HG03442 (cell line): Measurements from ENCODE around the gene CLEC2D.
"Not testable (repeated sequence)": the region's sequence is repeated elsewhere in the genome, so short reads cannot be mapped to it uniquely, and the experiment has no call there.

ENCODE experiments used
- ATAC-seq: cut with Tn5 transposase; IDR thresholded peaks from one replicate; pipeline ENCODE4 v1.9.1; 2021; ENCODE audit warnings: mild to moderate bottlenecking, moderate library complexity; ENCODE audit not compliant: unreplicated experiment

The CLEC2D gene, protein sequence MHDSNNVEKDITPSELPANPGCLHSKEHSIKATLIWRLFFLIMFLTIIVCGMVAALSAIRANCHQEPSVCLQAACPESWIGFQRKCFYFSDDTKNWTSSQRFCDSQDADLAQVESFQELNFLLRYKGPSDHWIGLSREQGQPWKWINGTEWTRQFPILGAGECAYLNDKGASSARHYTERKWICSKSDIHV

DNA sequence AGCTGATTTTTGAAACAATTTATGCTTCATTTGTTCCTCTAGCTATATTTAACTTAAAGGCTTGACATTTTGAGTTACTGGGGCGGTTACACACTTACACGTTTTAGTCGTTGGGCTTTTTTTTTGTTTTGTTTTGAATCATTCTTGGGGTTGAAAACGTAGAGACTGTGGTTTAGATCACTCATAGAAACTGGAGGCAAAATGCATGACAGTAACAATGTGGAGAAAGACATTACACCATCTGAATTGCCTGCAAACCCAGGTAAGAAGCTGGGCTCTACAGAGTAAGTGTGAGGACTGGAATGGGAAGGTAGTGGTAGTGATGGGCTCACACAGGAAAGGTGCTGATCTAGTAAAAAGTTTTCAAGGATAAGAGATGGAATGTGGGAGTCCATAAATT lies at the start of gene CLEC2D:
TSS of gene CLEC2D (plus strand) at position 180 of the 400 bp plus-strand sequence. CDS start at position 202, 22 bp downstream.
- peak; percentile 38 for ATAC-seq

DNA sequence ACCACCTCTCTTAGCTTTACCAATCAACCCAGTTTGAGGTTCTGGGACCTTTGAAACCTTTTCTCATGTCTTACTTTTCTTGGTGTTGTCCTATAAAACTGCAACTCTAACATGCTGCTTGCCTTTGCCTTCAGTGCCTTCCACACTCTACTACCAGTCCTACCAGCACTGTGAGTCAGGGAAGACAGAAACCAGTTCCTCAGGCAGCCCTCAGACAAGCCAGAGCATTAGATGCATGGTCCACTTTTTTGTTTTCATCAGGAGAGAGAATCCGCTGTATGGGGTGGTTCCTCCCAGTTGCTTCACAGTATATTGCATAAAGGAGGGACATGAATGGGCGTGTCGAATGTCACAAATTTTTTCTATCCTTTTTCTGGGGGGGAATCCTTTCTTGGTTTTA lies 44.5 kb upstream of the CLEC2D start:
- no peak for ATAC-seq

DNA sequence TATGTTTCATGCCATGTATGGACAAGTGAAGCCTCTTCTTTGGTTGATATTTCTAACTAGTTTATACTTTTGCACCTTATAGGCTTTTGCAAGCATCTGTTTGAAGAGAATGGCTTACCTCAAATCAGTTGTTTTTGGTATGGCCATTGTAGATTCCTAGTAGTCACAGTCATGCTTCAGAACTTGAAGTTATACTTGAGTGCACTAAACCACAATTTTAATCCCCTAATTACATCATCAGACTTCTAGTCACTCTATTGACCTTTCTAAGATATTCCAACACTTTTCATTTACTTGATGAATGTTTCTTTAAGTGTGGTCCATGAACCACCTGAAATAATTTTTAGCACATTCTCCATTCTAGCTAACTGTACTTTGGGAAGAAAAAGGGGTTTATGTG lies 43.2 kb upstream of the CLEC2D start:
- ATAC-seq: no peak

DNA sequence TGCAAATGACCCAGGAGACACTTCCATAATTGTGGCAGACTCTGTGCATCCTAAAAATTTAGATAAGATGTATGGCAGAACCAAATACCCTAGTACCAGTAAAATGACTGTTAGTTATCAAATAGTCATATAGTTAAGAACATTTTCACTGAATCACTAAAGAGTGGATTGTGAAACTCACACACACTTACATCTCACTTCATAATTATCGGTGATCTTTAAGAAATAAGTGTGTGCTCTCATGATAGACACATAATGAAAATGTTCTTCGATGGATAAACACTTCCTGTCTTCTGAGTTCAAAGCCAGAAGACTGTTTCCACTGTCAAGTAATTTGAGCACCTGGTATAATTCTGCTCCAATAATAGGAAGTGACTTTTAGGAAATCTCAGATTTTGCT lies 42.7 kb upstream of the CLEC2D start:
- no peak for ATAC-seq

DNA sequence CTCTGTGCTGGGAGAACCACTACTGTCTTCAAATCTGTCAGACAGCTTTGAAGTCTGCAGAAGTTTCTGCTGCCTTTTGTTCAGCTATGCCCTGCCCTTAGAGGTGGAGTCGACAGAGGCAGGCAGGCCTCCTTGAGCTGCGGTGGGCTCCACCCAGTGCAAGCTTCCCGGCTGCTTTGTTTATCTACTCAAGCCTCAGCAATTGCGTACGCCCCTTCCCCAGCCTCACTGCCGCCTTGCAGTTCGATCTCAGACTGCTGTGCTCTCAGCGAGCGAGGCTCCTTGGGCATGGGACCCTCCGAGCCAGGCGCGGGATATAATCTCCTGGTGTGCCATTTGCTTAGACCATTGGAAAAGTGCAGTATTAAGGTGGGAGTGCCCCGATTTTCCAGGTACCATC lies 36.7 kb upstream of the CLEC2D start:
- ATAC-seq: no peak

DNA sequence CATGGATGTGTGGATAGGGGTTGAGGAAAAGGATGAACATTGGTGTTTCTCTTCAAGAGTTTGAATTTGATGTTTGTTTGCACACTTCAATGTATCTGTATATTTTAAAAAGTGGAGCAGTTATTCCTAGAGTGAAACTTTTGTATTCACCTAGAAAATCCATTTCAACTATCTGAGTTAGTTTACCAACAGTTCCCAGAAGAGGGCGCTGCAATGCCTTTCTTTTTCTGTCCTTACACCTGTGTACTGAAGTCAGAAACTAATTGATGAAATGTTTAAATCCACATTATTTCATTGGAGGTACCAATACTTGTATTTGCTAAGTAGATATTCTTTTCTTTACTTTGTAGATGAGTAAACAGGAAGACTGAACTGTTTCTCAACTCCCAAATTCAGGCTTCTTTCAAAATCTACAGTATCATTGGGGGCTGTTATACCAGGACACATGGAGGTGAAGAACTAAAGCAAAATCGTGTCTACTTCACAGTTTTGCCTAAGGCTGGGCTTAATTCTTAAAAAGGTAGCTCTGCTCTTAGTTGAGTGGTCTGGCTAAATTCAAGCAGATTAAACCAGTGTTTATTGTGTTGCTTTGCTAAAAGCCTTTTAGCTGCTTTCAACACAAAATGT lies 35.2 kb upstream of the CLEC2D start:
- no peak for ATAC-seq

DNA sequence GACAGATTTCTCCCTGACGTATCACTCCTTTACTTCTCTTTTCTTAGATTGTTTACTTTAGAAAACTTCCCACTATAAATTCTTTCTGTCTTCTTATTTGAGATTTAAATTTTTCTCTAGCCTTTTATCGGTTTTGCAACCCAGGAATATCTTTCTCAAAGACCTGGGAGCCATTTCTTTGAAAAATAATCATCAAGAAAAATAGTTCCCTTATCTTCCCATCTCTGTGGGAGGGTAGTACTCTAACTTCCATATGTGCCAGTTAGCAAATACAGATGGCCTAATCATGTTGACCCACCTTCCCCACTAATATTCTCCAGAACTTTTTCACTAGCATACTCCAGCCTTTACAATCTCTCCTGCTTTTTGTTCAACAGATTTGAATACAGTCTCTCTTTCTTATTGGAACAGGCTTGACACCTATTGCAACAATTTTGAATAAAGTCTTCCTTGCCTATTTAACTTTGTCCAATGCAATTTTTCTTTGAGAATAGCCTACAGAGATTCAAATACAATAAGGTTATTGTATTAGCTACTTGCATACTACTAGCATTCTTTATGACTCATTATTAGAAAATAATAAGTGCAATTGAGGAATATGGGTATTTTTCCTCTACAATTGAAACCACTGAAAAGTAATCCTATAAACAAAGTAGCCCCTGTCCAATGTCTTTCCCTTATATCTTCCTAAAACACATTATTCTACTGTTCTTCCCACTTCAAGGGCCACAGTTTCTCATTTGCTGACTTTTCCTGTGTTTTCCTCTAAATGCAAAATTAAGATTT lies 34.4 kb upstream of the CLEC2D start:
- no peak for ATAC-seq

DNA sequence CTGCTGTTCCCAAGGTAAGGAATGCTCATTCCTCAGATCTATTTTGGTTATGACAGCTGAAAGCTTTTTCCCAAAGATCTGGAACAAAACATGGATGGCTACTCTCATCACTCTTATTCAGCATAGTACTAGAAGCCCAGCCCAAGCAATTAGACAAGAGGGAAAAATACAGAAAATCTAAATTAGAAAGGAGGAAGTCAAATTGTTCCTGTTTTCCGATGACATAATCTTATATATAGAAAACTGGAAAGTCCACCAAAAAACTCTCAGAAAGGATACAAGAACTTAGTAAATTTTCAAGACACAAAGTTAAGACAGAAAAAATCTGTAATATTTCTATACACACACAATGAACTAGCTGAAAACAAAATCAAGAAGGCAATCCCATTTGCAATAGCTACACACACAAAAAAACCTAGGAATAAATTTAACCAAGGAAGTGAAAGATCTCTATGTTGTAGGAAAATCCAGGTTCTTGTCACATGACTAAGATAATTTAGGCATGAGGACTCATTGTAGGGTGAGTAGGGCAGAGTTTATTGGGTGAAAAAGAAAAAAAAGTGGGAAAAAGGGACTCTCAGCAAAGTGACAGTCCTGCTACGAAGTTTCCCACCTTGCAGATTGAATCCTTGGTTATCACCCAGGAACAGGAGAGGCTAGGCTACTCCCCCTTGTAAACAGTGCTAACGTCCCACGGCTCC lies 33.2 kb upstream of the CLEC2D start:
- ATAC-seq: no peak

DNA sequence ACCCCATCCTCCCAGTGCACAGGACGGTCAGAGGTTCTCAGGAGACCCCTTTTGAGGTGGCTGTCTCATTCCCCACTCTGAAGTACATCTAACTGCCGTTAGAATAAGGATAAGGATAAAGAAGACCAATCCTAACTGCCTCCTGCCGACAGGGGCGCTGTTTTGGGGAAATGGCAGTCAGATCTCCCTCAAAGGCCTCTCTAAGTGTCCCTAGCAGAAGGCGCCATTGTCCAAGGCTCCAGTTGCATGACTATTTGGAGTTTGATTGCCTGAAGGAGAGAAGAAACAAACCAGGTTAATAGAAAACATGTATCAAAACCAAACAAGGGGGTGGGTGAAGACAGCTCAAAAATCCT lies 32.7 kb upstream of the CLEC2D start:
- no peak for ATAC-seq

DNA sequence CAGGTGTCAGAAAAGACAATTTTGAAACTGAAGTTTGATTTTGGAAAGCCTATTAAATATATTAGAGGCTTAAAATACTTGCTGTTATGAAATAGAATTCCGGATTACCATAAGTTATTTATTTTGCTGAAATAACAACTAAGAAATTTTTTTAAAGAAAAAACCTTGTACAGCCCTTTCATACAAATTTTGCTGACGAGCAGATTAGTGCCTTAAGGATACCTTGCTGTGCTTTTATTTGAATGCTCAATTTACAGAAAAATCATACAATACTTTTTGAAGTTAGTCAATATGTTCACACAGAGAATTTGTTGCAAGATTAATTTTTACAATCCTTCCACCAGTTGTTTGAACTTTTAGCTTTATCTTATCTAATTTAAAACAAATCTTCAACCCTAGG lies 29.5 kb upstream of the CLEC2D start:
- no peak for ATAC-seq

DNA sequence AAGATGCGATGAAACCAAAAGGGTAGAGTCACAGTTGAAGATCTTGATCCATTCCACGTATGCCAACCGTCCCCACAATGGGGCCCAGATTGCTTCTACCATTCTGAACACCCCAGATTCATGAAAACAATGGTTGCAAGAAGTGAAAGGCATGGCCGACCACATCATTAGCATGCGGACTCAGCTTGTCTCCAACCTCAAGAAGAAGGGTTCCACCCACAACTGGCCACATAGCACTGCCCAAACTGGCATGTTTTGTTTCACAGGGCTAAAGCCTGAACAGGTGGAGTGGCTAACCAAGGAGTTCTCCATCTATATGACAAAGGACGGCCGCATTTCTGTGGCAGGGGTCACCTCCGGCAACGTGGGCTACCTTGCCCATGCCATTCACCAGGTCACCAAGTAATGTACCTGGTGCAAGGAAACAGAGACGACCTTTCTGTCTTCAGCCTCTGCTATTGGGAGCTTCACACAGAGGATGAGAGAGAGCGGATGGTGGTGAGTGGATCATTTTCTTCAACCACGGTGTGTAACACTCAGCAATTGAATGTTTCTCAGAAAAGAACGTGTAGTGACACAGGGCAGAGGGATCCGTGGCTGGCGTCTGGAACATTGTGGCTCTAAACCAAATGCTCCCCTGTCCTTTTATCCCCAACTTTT lies 26.8 kb upstream of the CLEC2D start:
- ATAC-seq: peak; percentile 32

DNA sequence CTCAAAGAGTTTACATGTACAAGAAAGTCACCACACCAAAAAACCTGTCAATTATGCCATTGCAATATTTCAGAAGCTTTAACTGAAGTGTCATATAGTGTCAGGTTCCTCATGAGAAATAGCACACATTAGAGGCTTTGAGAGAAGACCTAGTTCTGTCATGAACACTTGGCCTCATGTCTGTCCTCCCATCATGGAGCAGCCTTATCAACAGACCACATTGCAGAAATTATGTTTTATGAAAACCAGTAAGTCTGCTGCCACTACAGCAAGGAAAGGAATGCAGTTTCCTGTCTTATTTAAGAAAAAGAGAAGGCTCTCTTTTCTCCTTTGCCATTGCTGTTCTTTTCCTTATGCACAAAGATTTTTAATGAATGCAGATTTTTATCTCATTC lies 26.2 kb upstream of the CLEC2D start:
- ATAC-seq: no peak

DNA sequence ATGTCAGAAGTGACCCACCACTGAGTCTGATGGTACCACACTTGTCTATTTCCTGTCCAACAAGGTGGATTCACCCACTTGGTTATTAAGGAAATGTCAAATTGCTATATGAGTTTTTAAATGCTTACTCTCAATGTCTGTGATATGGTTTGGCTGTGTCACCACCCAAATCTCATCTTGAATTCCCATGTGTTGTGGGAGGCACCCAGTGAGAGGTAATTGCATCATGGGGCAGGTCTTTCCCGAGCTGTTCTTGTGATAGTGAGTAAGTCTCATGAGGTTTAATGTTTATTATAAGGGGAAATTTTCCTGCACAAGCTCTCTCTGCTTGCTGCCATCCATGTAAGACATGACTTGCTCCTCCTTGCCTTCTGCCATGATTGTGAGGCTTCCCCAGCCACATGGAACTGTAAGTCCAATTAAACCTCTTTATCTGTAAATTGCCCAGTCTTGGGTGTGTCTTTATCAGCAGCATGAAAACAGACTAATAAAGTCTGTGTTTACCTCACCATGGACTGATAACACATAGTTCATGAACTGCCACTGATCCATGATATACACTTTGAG lies 24.4 kb upstream of the CLEC2D start:
- ATAC-seq: not testable (repeated sequence)

DNA sequence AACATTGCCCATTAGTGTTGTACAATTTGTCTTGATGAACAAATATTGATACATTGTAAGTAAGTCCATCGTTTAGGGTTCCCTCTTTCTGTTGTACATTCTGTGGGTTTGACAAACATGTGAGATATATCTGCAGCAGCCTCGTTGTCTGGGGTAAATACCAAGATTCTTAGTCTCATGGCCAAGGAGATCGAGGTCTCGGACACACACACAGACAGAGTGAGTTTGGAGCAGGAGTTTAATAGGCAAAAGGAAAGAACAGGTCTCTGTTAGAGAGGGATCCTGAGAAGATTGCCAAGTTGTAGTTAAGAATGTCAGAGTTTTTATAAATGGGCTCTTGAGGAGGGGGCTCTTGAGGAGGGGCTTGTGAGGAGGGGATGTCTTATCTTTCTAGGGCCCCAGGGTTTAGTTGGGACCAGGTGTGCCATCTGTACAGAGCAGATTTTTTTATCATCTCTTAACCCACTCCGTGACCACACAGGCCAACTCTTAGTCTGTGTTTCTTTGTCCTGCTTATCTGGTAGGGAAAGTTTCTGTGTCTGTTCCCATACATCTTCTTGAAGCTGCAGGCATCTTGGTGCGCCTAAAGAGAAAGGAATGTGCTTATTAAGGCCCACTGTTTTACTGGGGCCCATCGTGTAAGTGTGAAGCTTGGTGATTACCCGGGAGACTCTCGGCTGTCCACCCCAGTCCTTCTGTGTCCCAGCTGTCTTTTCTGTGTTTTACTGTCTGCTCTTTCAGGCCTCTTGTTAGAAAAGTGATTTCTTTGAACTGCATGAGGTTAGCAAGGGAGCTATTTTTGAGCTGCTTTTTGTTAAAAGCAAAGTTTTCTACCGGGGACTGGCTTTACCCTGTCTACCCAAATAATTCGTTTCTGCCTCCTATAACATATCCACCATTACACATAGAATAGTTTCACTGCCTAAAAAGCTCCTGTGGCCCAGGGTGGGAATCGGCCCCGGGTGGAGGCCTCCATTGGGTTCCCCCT lies 22.4 kb upstream of the CLEC2D start:
- ATAC-seq: no peak

DNA sequence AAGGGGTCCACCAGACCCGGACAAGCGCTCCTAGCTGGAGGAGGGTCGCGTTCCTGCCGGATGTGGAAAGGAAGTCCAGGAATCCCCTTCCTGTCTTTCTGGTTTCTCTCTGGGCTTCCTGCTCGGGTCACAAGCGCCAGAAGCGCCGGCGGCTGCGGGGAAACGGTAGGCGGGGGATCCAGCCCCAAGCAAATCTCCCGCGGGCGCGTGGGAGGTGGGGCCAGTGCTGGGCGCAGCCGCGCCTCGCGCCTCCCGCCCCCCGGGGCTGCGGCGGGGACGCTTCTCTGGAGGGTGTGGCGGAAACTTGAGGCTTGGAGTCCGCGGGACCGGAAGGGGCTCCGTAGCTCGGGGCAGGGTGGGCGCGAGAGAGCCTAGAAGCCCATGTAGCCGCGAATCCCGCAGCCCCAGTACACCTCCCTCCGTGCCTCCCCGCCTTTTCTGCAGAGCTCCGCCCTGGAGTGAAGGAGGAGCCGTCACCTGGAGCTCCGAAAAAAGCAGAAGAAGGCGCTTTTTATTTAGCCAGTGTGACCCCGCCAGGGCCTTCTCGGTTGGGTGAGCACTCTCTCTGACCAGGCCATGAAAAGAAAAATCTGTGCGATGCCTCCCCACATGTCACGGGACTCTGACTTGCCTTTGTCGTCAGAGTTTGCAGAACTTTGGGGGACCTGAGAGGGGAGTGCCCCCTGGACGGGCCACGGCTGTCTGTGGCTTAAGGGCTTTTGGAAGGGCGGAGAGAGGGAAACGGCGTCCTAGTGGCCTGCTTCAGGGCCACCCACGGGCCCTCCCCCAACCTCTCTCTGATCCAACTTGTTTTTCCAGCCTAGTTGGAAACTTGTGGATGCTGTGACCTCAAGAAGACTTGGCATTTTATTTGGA lies 21.4 kb upstream of the CLEC2D start:
- ATAC-seq: peak; percentile 68

DNA sequence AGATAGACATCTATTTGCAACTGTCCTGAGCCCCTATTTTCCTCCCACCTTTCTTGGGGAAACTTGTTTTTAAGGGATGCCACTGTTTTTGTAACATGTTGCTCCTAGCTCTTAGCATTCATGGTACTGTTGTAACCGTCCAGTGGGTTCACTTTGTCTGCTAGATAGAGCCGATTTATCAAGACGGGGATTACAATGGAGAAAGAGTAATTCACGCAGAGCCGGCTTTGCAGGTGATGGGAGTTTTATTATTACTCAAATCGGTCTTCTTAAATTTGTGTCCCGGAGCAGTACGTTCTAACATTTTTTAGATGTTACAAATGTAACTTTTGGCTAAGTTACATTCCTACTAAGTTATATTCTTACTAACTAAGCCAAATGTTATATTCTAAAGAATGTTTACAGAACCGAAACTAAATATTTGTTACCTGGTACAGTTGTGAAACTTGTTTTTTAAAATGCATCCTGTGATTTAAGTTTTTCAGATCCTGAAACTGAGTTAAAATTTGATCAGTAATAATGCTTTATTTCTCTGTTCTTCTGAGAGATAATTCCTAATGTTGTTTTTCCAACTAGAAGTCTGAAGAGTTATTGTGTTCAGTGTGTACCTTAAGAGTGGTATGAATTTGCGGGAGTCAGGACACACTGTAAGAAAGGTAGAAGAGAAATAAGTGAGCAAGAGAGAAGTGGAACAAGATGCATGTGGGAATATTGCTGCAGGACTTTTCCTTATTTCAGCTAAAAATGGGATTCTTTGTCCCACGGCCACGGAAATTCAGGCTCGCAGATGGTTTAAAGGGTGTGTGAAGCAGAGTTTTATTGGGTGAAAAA lies 20.6 kb upstream of the CLEC2D start:
- no peak for ATAC-seq

DNA sequence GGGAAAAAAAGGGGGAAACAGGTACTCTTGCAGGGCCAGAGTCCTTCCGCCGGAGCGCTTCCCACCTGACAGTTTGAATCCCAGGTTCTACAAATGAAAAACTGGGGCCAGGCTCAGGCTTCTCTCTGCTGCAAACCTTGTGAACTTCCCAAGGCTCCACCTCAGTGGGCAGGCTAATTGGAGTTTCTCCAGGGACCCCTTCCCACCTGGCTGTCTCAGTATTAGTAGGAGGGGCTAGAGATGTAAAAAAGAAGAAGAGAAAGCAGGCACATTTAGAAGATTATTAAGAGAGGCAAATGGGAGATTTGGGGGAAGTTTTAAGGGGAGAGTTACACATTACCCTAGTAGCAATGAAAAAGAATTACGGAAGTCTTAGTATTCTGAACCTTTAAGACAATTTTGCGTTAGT lies 20.0 kb upstream of the CLEC2D start:
- no peak for ATAC-seq

DNA sequence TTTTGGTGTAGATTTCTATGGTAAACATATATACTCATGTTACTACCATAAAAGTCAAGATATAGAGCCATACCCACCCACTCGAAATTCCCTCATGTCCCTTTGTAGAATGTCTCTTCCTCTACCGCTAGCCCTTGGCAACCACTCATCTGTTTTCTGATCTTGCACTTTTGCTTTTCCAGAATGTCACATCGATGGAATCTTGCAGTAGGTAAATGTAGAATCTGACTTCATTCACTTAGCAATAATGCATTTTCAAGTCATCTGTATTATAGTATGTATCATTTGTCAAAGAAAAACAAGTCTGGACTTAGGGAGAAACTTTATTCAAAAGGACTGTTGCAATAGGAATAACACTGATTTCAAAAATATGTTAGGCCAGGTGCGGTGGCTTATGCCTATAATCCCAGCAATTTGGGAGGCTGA lies 19.3 kb upstream of the CLEC2D start:
- no peak for ATAC-seq
